SK-N-SH treated with all-trans-retinoic acid at 6 μM for 48 hours (cell line): ENCODE results near the gene PIF1.

Experiments used
- ARNTL ChIP-seq: fragments of 450-650 bp; formaldehyde crosslinking; IDR thresholded peaks from 2 replicates; pipeline ENCODE4 v1.5.0; 2020; ENCODE audit warnings: low read depth, mild to moderate bottlenecking, moderate library complexity, borderline replicate concordance
- BACH2 ChIP-seq: fragments of 250-450 bp; sonication (Bioruptor Pico); IDR thresholded peaks from 2 replicates; pipeline ENCODE4 v1.9.0; 2021; ENCODE audit warnings: mild to moderate bottlenecking, borderline replicate concordance
- TOX ChIP-seq: fragments of 250-450 bp; sonication (Bioruptor Pico); IDR thresholded peaks from 2 replicates; pipeline ENCODE4 v1.8.0; 2021; ENCODE audit warnings: mild to moderate bottlenecking, moderate library complexity, borderline replicate concordance
- ZFP3 ChIP-seq: fragments of 250-450 bp; sonication (Bioruptor Pico); IDR thresholded peaks from 2 replicates; pipeline ENCODE4 v1.5.0; 2020; ENCODE audit warnings: mild to moderate bottlenecking, moderate library complexity
- ZFP30 ChIP-seq: fragments of 450-650 bp; formaldehyde crosslinking; IDR thresholded peaks from 2 replicates; pipeline ENCODE4 v1.5.0; 2022; ENCODE audit warnings: mild to moderate bottlenecking, moderate library complexity
- ZNF565 ChIP-seq: fragments of 450-650 bp; formaldehyde crosslinking; conservative IDR thresholded peaks from 2 replicates; pipeline ENCODE4 v1.5.0; 2020; ENCODE audit warnings: low read depth, mild to moderate bottlenecking, moderate library complexity
- TF ChIP-seq, protein P1 (sequence below): fragments of 250-450 bp; sonication (Bioruptor Pico); IDR thresholded peaks from 2 replicates; pipeline ENCODE4 v1.8.0; 2020; ENCODE audit warnings: mild to moderate bottlenecking, moderate library complexity, borderline replicate concordance

DNA sequence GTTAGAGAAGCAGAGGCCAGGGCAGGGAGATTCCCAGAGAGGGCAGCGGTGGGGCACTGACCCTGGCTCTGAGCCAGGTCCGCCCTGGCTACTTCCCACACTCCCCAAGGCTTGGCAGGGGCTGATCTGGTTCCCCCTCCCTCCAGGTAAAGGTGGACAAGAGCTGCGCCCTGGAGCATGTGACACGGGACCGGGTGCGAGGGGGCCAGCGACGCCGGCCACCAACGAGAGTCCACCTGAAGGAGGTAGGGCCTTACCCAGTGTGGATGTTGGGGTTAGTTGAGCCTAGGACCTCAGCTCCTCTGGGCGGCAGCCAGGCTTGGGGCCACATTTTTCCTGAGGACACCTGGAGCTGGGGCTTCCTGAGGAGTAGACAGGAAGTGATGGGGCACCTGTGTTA lies 35.9 kb upstream of the PIF1 start:
- TF ChIP-seq ZFP30 (CRISPR knock-in tag) (no peak), ARNTL (no peak), TOX (CRISPR knock-in tag) (no peak), ZFP3 (CRISPR knock-in tag) (no peak), ZNF565 (CRISPR knock-in tag) (no peak), BACH2 (no peak)
- TF ChIP-seq, protein P1, sequence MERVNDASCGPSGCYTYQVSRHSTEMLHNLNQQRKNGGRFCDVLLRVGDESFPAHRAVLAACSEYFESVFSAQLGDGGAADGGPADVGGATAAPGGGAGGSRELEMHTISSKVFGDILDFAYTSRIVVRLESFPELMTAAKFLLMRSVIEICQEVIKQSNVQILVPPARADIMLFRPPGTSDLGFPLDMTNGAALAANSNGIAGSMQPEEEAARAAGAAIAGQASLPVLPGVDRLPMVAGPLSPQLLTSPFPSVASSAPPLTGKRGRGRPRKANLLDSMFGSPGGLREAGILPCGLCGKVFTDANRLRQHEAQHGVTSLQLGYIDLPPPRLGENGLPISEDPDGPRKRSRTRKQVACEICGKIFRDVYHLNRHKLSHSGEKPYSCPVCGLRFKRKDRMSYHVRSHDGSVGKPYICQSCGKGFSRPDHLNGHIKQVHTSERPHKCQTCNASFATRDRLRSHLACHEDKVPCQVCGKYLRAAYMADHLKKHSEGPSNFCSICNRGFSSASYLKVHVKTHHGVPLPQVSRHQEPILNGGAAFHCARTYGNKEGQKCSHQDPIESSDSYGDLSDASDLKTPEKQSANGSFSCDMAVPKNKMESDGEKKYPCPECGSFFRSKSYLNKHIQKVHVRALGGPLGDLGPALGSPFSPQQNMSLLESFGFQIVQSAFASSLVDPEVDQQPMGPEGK (CRISPR knock-in tag) = no peak
